WTC11 (cell line): ENCODE measurements around the gene HINT2. TPM values are rescaled to one million over a fixed set of nuclear protein-coding genes. Genes with fewer than 3 reads are reported as not detected.

Experiments
- ATAC-seq: fragments of 200-7000 bp; cut with Tn5 transposase; 2 replicates; pipeline ENCODE4 v1.10.0; 2021; ENCODE audit warnings: mild to moderate bottlenecking, moderate library complexity
- CTCF ChIA-PET: fragments of 300-600 bp; sonication (Branson Sonifier 250); formaldehyde crosslinking; loops from one replicate; lab custom pipeline; 2021; ENCODE audit warnings: antibody characterized with exemption; lab: Charles Lee
- POLR2A ChIA-PET: fragments of 350-600 bp; sonication (Branson Sonifier 250); formaldehyde crosslinking; loops from one replicate; lab custom pipeline; 2021; ENCODE audit warnings: antibody characterized with exemption; lab: Charles Lee
- DNase-seq: peaks from one replicate; pipeline ENCODE4 v3.0.0; 2021; ENCODE audit warnings: low spot score
- H3K27ac Mint-ChIP-seq: 2 replicates; pipeline ENCODE4 v1.8.0; 2021; ENCODE audit warnings: mixed read lengths
- H3K27me3 Mint-ChIP-seq: 2 replicates; pipeline ENCODE4 v1.8.0; 2021; ENCODE audit warnings: low read depth, mild to moderate bottlenecking, moderate library complexity, mixed read lengths
- H3K36me3 Mint-ChIP-seq: 2 replicates; pipeline ENCODE4 v1.8.0; 2021; ENCODE audit warnings: mixed read lengths
- H3K4me1 Mint-ChIP-seq: 2 replicates; pipeline ENCODE4 v1.8.0; 2022; ENCODE audit warnings: mixed read lengths
- H3K4me3 Mint-ChIP-seq: 2 replicates; pipeline ENCODE4 v1.8.0; 2021; ENCODE audit warnings: mild to moderate bottlenecking, moderate library complexity, mixed read lengths
- H3K9me3 Mint-ChIP-seq: 2 replicates; pipeline ENCODE4 v1.8.0; 2021; ENCODE audit warnings: mixed read lengths
- ATF1 ChIP-seq: sonication (generic); formaldehyde crosslinking; IDR thresholded peaks from 2 replicates; pipeline ENCODE4 v1.8.1; 2023; ENCODE audit warnings: mild to moderate bottlenecking, moderate library complexity, missing genetic modification reagents
- ETV6 ChIP-seq: sonication (generic); formaldehyde crosslinking; IDR thresholded peaks from 2 replicates; pipeline ENCODE4 v1.8.1; 2022; ENCODE audit warnings: mild to moderate bottlenecking, missing genetic modification reagents
- NFE2L1 ChIP-seq: sonication (generic); formaldehyde crosslinking; IDR thresholded peaks from 2 replicates; pipeline ENCODE4 v1.8.1; 2023; ENCODE audit warnings: missing genetic modification reagents
- OVOL2 ChIP-seq: fragments of 250-450 bp; sonication (Bioruptor Pico); IDR thresholded peaks from 2 replicates; pipeline ENCODE4 v1.9.0; 2021; ENCODE audit warnings: mild to moderate bottlenecking, borderline replicate concordance
- PRRX2 ChIP-seq: fragments of 250-450 bp; sonication (Bioruptor Pico); IDR thresholded peaks from 2 replicates; pipeline ENCODE4 v1.8.0; 2021; ENCODE audit warnings: mild to moderate bottlenecking
- SP1 ChIP-seq: sonication (generic); formaldehyde crosslinking; conservative IDR thresholded peaks from 2 replicates; pipeline ENCODE4 v1.8.1; 2022; ENCODE audit warnings: missing genetic modification reagents
- ZNF121 ChIP-seq: sonication (generic); formaldehyde crosslinking; IDR thresholded peaks from 2 replicates; pipeline ENCODE4 v1.8.0; 2023; ENCODE audit warnings: missing genetic modification reagents
- ZNF263 ChIP-seq: sonication (generic); formaldehyde crosslinking; IDR thresholded peaks from 2 replicates; pipeline ENCODE4 v1.8.1; 2022; ENCODE audit warnings: low read depth, mild to moderate bottlenecking, moderate library complexity, missing genetic modification reagents
- total RNA-seq: library from RNA; stranded (reverse); gene quantifications from 3 replicates; pipeline ENCODE4 v1.2.3, GENCODE V29; 2021
- TF ChIP-seq, protein P1 (sequence below): sonication (generic); formaldehyde crosslinking; IDR thresholded peaks from 2 replicates; pipeline ENCODE4 v1.8.1; 2023; ENCODE audit warnings: mild to moderate bottlenecking, missing genetic modification reagents, moderate library complexity
- TF ChIP-seq, protein P2 (sequence below): sonication (generic); formaldehyde crosslinking; IDR thresholded peaks from 2 replicates; pipeline ENCODE4 v1.8.0; 2022; ENCODE audit warnings: mild to moderate bottlenecking, missing genetic modification reagents
- TF ChIP-seq, protein P3 (sequence below): fragments of 250-450 bp; sonication (Bioruptor Pico); IDR thresholded peaks from 2 replicates; pipeline ENCODE4 v1.9.0; 2021; ENCODE audit warnings: mild to moderate bottlenecking
- TF ChIP-seq, protein P4 (sequence below): sonication (generic); formaldehyde crosslinking; IDR thresholded peaks from 2 replicates; pipeline ENCODE4 v1.8.0; 2023; ENCODE audit warnings: mild to moderate bottlenecking, missing genetic modification reagents
- TF ChIP-seq, protein P5 (sequence below): sonication (generic); formaldehyde crosslinking; IDR thresholded peaks from 2 replicates; pipeline ENCODE4 v1.8.1; 2023; ENCODE audit warnings: mild to moderate bottlenecking, moderate library complexity, missing genetic modification reagents
- TF ChIP-seq, protein P6 (sequence below): fragments of 250-450 bp; sonication (Bioruptor Pico); IDR thresholded peaks from 2 replicates; pipeline ENCODE4 v1.9.0; 2021; ENCODE audit warnings: moderate library complexity, mild to moderate bottlenecking, inconsistent platforms, borderline replicate concordance
- TF ChIP-seq, protein P7 (sequence below): sonication (generic); formaldehyde crosslinking; IDR thresholded peaks from 2 replicates; pipeline ENCODE4 v1.8.1; 2023; ENCODE audit warnings: mild to moderate bottlenecking, missing genetic modification reagents, borderline replicate concordance
- TF ChIP-seq, protein P8 (sequence below): sonication (generic); formaldehyde crosslinking; IDR thresholded peaks from 2 replicates; pipeline ENCODE4 v1.8.1; 2022; ENCODE audit warnings: missing genetic modification reagents, borderline replicate concordance
- TF ChIP-seq, protein P9 (sequence below): sonication (generic); formaldehyde crosslinking; IDR thresholded peaks from 2 replicates; pipeline ENCODE4 v1.8.1; 2022; ENCODE audit warnings: low read depth, mild to moderate bottlenecking, moderate library complexity, missing genetic modification reagents, borderline replicate concordance
- TF ChIP-seq, protein P10 (sequence below): sonication (generic); formaldehyde crosslinking; IDR thresholded peaks from 2 replicates; pipeline ENCODE4 v1.8.1; 2023; ENCODE audit warnings: mild to moderate bottlenecking, missing genetic modification reagents, moderate library complexity

Gene HINT2
- total RNA-seq, 1 experiment from 2014 or later, result 33.6 TPM

DNA sequence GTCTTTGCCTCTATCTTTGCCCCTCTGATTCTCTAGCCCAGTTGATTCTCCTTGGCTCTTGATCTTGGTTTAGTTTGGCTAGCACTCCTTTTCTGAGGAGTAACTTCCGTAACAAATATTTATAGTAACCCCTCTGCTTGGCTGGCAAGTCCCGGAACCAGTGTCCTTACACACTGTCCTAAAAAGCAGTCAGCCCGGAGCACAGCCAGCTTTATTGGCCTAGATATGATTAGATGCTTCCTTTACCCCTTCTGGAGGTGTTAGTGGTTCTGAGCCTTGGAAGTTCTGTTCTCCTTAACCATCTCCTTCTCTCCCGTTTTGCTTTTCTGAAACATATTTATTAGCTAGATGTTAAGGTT lies 43.8 kb downstream of the HINT2 start:
- POLR2A ChIA-PET, result interaction anchor here (1.4 kb wide), 1 partner anchor 15 kb away, joined by 6 read pairs; no protein-coding TSS in a partner anchor
- Mint-ChIP-seq H3K4me3 (no peak overlapping the region), H3K36me3 (no peaks in the 10 kb centered on the region), H3K27me3 (no peaks in the 10 kb centered on the region), H3K27ac (no peak overlapping the region), H3K4me1 (peaks cover 16% of the 10 kb centered on the region), H3K9me3 (no peaks in the 10 kb centered on the region)
- DNase-seq (no peak), ATAC-seq (no peak)
- TF ChIP-seq OVOL2 (no peak), NFE2L1 (CRISPR knock-in tag) (no peak), SP1 (CRISPR knock-in tag) (no peak), ATF1 (CRISPR knock-in tag) (no peak)
- TF ChIP-seq, protein P1, sequence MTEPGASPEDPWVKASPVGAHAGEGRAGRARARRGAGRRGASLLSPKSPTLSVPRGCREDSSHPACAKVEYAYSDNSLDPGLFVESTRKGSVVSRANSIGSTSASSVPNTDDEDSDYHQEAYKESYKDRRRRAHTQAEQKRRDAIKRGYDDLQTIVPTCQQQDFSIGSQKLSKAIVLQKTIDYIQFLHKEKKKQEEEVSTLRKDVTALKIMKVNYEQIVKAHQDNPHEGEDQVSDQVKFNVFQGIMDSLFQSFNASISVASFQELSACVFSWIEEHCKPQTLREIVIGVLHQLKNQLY (CRISPR knock-in tag), result no peak
- TF ChIP-seq, protein P2, sequence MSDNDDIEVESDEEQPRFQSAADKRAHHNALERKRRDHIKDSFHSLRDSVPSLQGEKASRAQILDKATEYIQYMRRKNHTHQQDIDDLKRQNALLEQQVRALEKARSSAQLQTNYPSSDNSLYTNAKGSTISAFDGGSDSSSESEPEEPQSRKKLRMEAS, result no peak
- TF ChIP-seq, protein P3, sequence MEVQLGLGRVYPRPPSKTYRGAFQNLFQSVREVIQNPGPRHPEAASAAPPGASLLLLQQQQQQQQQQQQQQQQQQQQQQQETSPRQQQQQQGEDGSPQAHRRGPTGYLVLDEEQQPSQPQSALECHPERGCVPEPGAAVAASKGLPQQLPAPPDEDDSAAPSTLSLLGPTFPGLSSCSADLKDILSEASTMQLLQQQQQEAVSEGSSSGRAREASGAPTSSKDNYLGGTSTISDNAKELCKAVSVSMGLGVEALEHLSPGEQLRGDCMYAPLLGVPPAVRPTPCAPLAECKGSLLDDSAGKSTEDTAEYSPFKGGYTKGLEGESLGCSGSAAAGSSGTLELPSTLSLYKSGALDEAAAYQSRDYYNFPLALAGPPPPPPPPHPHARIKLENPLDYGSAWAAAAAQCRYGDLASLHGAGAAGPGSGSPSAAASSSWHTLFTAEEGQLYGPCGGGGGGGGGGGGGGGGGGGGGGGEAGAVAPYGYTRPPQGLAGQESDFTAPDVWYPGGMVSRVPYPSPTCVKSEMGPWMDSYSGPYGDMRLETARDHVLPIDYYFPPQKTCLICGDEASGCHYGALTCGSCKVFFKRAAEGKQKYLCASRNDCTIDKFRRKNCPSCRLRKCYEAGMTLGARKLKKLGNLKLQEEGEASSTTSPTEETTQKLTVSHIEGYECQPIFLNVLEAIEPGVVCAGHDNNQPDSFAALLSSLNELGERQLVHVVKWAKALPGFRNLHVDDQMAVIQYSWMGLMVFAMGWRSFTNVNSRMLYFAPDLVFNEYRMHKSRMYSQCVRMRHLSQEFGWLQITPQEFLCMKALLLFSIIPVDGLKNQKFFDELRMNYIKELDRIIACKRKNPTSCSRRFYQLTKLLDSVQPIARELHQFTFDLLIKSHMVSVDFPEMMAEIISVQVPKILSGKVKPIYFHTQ (CRISPR knock-in tag), result no peak
- TF ChIP-seq, protein P4, sequence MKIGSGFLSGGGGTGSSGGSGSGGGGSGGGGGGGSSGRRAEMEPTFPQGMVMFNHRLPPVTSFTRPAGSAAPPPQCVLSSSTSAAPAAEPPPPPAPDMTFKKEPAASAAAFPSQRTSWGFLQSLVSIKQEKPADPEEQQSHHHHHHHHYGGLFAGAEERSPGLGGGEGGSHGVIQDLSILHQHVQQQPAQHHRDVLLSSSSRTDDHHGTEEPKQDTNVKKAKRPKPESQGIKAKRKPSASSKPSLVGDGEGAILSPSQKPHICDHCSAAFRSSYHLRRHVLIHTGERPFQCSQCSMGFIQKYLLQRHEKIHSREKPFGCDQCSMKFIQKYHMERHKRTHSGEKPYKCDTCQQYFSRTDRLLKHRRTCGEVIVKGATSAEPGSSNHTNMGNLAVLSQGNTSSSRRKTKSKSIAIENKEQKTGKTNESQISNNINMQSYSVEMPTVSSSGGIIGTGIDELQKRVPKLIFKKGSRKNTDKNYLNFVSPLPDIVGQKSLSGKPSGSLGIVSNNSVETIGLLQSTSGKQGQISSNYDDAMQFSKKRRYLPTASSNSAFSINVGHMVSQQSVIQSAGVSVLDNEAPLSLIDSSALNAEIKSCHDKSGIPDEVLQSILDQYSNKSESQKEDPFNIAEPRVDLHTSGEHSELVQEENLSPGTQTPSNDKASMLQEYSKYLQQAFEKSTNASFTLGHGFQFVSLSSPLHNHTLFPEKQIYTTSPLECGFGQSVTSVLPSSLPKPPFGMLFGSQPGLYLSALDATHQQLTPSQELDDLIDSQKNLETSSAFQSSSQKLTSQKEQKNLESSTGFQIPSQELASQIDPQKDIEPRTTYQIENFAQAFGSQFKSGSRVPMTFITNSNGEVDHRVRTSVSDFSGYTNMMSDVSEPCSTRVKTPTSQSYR, result no peak
- TF ChIP-seq, protein P5, sequence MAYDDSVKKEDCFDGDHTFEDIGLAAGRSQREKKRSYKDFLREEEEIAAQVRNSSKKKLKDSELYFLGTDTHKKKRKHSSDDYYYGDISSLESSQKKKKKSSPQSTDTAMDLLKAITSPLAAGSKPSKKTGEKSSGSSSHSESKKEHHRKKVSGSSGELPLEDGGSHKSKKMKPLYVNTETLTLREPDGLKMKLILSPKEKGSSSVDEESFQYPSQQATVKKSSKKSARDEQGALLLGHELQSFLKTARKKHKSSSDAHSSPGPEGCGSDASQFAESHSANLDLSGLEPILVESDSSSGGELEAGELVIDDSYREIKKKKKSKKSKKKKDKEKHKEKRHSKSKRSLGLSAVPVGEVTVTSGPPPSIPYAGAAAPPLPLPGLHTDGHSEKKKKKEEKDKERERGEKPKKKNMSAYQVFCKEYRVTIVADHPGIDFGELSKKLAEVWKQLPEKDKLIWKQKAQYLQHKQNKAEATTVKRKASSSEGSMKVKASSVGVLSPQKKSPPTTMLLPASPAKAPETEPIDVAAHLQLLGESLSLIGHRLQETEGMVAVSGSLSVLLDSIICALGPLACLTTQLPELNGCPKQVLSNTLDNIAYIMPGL (CRISPR knock-in tag), result no peak
- CTCF ChIA-PET, result interaction anchor here (0.6 to 3.3 kb wide), 6 partner anchors 12 to 132 kb away, joined by 3 to 18 read pairs (median 3); no protein-coding TSS in a partner anchor

DNA sequence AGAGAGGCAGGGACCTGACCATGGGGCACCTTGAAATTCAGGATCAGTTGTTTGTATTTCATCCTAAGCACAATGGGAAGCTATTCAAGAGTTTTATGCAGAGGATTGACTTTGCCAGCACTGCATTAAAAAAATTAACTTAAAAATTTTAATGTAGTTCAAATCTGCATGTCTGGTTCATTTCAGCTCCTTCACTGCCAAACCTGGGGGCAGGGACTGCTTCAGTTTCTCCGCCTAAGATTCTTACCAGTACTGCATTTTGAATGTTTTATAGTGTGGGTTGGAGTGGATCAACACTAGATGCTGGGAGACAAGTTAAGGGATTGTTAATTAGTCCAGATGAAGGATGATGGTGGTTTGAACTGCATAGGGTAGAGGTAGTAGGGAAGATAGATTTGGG lies 45.1 kb downstream of the HINT2 start:
- CTCF ChIA-PET, result interaction anchor here (3.3 kb wide), 1 partner anchor 20 kb away, joined by 18 read pairs; no protein-coding TSS in a partner anchor
- no peaks in the 10 kb centered on the region for H3K9me3 Mint-ChIP-seq
- peaks cover 3% of the 10 kb centered on the region for H3K4me1 Mint-ChIP-seq
- H3K4me3 Mint-ChIP-seq, result no peak overlapping the region
- no peaks in the 10 kb centered on the region for H3K27me3 Mint-ChIP-seq
- DNase-seq (no peak), ATAC-seq (no peak)
- no peak overlapping the region for H3K27ac Mint-ChIP-seq
- POLR2A ChIA-PET, result no interaction called here
- no peaks in the 10 kb centered on the region for H3K36me3 Mint-ChIP-seq
- TF ChIP-seq, protein P6, sequence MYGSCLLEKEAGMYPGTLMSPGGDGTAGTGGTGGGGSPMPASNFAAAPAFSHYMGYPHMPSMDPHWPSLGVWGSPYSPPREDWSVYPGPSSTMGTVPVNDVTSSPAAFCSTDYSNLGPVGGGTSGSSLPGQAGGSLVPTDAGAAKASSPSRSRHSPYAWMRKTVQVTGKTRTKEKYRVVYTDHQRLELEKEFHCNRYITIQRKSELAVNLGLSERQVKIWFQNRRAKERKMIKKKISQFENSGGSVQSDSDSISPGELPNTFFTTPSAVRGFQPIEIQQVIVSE (CRISPR knock-in tag), result no peak
- TF ChIP-seq, protein P7, sequence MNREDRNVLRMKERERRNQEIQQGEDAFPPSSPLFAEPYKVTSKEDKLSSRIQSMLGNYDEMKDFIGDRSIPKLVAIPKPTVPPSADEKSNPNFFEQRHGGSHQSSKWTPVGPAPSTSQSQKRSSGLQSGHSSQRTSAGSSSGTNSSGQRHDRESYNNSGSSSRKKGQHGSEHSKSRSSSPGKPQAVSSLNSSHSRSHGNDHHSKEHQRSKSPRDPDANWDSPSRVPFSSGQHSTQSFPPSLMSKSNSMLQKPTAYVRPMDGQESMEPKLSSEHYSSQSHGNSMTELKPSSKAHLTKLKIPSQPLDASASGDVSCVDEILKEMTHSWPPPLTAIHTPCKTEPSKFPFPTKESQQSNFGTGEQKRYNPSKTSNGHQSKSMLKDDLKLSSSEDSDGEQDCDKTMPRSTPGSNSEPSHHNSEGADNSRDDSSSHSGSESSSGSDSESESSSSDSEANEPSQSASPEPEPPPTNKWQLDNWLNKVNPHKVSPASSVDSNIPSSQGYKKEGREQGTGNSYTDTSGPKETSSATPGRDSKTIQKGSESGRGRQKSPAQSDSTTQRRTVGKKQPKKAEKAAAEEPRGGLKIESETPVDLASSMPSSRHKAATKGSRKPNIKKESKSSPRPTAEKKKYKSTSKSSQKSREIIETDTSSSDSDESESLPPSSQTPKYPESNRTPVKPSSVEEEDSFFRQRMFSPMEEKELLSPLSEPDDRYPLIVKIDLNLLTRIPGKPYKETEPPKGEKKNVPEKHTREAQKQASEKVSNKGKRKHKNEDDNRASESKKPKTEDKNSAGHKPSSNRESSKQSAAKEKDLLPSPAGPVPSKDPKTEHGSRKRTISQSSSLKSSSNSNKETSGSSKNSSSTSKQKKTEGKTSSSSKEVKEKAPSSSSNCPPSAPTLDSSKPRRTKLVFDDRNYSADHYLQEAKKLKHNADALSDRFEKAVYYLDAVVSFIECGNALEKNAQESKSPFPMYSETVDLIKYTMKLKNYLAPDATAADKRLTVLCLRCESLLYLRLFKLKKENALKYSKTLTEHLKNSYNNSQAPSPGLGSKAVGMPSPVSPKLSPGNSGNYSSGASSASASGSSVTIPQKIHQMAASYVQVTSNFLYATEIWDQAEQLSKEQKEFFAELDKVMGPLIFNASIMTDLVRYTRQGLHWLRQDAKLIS, result no peak
- TF ChIP-seq ZNF121 (CRISPR knock-in tag) (no peak), ZNF263 (CRISPR knock-in tag) (no peak), PRRX2 (CRISPR knock-in tag) (no peak), ETV6 (no peak)
- TF ChIP-seq, protein P8, sequence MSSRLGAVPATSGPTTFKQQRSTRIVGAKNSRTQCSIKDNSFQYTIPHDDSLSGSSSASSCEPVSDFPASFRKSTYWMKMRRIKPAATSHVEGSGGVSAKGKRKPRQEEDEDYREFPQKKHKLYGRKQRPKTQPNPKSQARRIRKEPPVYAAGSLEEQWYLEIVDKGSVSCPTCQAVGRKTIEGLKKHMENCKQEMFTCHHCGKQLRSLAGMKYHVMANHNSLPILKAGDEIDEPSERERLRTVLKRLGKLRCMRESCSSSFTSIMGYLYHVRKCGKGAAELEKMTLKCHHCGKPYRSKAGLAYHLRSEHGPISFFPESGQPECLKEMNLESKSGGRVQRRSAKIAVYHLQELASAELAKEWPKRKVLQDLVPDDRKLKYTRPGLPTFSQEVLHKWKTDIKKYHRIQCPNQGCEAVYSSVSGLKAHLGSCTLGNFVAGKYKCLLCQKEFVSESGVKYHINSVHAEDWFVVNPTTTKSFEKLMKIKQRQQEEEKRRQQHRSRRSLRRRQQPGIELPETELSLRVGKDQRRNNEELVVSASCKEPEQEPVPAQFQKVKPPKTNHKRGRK (CRISPR knock-in tag), result no peak
- TF ChIP-seq, protein P9, sequence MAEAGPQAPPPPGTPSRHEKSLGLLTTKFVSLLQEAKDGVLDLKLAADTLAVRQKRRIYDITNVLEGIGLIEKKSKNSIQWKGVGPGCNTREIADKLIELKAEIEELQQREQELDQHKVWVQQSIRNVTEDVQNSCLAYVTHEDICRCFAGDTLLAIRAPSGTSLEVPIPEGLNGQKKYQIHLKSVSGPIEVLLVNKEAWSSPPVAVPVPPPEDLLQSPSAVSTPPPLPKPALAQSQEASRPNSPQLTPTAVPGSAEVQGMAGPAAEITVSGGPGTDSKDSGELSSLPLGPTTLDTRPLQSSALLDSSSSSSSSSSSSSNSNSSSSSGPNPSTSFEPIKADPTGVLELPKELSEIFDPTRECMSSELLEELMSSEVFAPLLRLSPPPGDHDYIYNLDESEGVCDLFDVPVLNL (CRISPR knock-in tag), result no peak
- TF ChIP-seq, protein P10, sequence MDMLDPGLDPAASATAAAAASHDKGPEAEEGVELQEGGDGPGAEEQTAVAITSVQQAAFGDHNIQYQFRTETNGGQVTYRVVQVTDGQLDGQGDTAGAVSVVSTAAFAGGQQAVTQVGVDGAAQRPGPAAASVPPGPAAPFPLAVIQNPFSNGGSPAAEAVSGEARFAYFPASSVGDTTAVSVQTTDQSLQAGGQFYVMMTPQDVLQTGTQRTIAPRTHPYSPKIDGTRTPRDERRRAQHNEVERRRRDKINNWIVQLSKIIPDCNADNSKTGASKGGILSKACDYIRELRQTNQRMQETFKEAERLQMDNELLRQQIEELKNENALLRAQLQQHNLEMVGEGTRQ (CRISPR knock-in tag), result no peak
